ENCODE data around the gene CLCN7.

CLCN7 gene

DNA sequence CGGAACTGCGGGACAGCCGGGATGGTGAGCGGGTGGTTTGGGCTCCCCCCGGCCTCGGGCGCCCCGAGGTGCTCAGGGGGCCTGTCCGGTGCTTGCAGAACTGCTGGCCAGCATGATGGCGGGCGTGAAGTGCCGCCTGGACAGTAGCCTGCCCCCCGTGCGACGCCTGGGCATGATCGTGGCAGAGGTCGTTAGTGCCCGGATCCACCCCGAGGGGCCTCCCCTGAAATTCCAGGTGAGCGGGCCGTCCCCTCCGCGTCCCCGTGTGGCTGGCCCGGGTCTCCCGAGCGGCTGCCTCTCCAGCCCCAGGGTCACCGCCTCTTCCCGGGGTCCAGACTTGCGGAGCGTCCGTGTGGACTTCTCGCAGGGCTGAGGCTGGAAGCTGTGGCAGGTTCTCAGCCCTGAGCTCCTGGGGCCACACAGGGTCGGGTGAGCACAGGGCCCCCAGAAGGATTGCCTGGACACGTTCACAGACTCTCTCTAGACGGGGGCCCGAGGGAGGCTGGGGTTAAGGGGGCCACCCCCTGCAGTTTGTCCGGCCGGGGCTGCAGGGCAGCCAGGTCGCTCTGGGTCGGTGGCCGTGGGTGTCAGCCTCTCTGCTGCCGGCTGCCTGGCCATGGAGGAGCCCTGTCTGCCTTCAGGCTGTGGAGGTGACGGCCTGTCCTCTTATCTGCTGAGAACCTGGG, 25.8 kb upstream of the CLCN7 start:
- WGBS = 97% methylated on average over 44 of the region's 44 CpGs
- Histone ChIP-seq H3K27me3 (ENCODE audit: insufficient read depth, low read length) (no peaks in the 10 kb centered on the region), H3K4me3 (ENCODE audit: low read length) (no peak overlapping the region), H3K9me3 (ENCODE audit: insufficient read depth, low read depth, low read length) (no peaks in the 10 kb centered on the region), H3K36me3 (ENCODE audit: insufficient read depth, low read length) (peaks cover 80% of the 10 kb centered on the region), H3K27ac (ENCODE audit: low read depth, low read length) (no peak overlapping the region), H3K4me1 (ENCODE audit: insufficient read depth, low read length) (no peaks in the 10 kb centered on the region), H3K9ac (ENCODE audit: low read depth, low read length) (no peak overlapping the region)

- H3K9me3 ChIP-seq (ENCODE audit: insufficient read depth, low read depth, low read length) = no peaks in the 10 kb centered on the region
- H3K27ac ChIP-seq (ENCODE audit: low read depth, low read length) = no peak overlapping the region
- H3K36me3 ChIP-seq (ENCODE audit: insufficient read depth, low read length) = peaks cover 87% of the 10 kb centered on the region
- H3K4me1 ChIP-seq (ENCODE audit: insufficient read depth, low read length) = no peaks in the 10 kb centered on the region
- H3K27me3 ChIP-seq (ENCODE audit: insufficient read depth, low read length) = no peaks in the 10 kb centered on the region
- H3K9ac ChIP-seq (ENCODE audit: low read depth, low read length) = no peak overlapping the region
- 96% methylated on average over 36 of the region's 36 CpGs for WGBS
- no peak overlapping the region for H3K4me3 ChIP-seq (ENCODE audit: low read length)
Observed at GRCh38 chr16:1499756-1500464, 25.1 kb upstream of the CLCN7 start.

- Histone ChIP-seq H3K9me3 (ENCODE audit: insufficient read depth, low read depth, low read length) (no peaks in the 10 kb centered on the region), H3K4me3 (ENCODE audit: low read length) (no peak overlapping the region), H3K27ac (ENCODE audit: low read depth, low read length) (no peak overlapping the region), H3K27me3 (ENCODE audit: insufficient read depth, low read length) (no peaks in the 10 kb centered on the region), H3K4me1 (ENCODE audit: insufficient read depth, low read length) (no peaks in the 10 kb centered on the region), H3K36me3 (ENCODE audit: insufficient read depth, low read length) (peaks cover 89% of the 10 kb centered on the region), H3K9ac (ENCODE audit: low read depth, low read length) (no peak overlapping the region)
- WGBS = 97% methylated on average over 35 of the region's 35 CpGs
Observed at GRCh38 chr16:1498899-1499676, 24.3 kb upstream of the CLCN7 start.

GRCh38 chr16:1497014-1497598, 22.3 kb upstream of the CLCN7 start:
- no peak overlapping the region for H3K4me3 ChIP-seq (ENCODE audit: low read length)
- H3K4me1 ChIP-seq (ENCODE audit: insufficient read depth, low read length) = no peaks in the 10 kb centered on the region
- H3K27me3 ChIP-seq (ENCODE audit: insufficient read depth, low read length) = no peaks in the 10 kb centered on the region
- H3K9me3 ChIP-seq (ENCODE audit: insufficient read depth, low read depth, low read length) = no peaks in the 10 kb centered on the region
- H3K27ac ChIP-seq (ENCODE audit: low read depth, low read length) = no peak overlapping the region
- H3K36me3 ChIP-seq (ENCODE audit: insufficient read depth, low read length) = peaks cover 73% of the 10 kb centered on the region
- no peak overlapping the region for H3K9ac ChIP-seq (ENCODE audit: low read depth, low read length)
- WGBS = 92% methylated on average over 21 of the region's 21 CpGs

DNA sequence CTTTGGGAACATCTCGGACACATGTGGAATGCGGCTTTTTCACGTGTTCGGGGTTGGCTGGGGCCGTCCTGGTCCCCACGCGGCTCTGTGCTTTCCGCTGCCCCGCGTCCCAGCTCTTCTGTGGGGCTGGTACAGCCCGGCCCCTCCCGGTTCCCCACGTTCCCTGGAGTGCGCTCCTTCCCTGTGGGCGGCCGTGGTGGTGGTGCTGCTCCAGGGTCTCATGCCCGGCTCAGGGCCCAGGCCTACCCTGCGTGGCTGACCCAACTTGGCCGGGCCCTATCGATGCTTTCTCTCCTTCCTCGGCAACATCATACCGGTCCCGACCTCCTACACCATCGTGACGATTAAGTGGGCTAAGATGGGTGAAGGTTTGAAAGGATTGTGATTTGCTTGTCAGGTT, 21.6 kb upstream of the CLCN7 start:
- H3K27ac ChIP-seq (ENCODE audit: low read depth, low read length) = no peak overlapping the region
- H3K9me3 ChIP-seq (ENCODE audit: insufficient read depth, low read depth, low read length) = no peaks in the 10 kb centered on the region
- no peak overlapping the region for H3K4me3 ChIP-seq (ENCODE audit: low read length)
- no peaks in the 10 kb centered on the region for H3K4me1 ChIP-seq (ENCODE audit: insufficient read depth, low read length)
- no peak overlapping the region for H3K9ac ChIP-seq (ENCODE audit: low read depth, low read length)
- no peaks in the 10 kb centered on the region for H3K27me3 ChIP-seq (ENCODE audit: insufficient read depth, low read length)
- peaks cover 66% of the 10 kb centered on the region for H3K36me3 ChIP-seq (ENCODE audit: insufficient read depth, low read length)
- WGBS = 97% methylated on average over 25 of the region's 25 CpGs

DNA sequence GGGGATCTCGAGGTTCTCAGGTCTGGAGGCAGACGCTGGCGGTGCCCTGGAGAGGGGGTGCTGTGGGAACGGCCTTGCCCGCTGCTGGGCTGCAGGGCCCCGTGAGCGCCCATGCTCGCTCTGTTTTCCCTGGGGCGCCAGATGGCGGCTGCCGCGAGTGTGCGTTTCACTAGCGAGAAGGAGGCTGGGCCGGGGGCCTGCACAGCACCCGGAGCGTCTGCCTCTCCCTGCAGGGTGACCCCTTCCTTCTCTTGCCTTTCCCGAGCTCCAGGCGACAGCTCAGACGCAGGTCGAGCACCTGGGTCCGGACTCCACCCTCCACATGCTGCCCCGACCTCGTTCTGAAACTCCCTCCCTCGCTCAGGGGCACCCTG, 21.0 kb upstream of the CLCN7 start:
- 95% methylated on average over 25 of the region's 25 CpGs for WGBS
- Histone ChIP-seq H3K36me3 (ENCODE audit: insufficient read depth, low read length) (peaks cover 61% of the 10 kb centered on the region), H3K9ac (ENCODE audit: low read depth, low read length) (no peak overlapping the region; the same call in 1 of the 2 replicates)

DNA sequence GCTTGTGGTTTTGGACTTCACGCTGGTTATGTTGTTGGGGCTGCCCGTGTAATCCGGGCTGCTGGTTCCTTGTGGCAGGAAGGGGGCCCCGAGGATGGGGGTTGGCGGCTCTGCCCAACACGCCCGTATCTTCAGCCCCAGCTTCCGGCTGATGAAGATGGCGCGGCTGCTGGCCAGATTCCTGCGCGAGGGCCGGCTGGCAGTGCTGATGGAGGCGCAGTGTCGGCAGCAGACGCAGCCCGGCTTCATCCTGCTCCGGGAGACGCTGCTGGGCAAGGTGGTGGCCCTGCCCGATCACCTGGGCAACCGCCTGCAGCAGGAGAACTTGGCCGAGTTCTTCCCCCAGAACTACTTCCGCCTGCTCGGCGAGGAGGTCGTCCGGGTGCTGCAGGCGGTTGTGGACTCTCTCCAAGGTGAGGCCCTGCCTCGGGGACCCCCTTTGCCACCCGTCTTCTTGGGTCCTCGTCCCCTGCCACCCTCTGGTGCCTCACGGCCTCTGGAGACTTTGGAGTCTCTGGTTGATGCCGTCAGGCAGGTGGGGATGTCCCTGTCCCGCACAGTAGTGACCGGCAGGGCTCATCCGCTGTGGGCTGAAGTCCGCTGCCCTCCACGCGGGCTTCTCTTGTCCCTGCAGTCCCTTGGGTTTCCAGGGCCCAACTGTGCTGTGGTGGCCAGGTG, 20.5 kb upstream of the CLCN7 start:
- no peaks in the 10 kb centered on the region for H3K4me1 ChIP-seq (ENCODE audit: insufficient read depth, low read length)
- H3K4me3 ChIP-seq (ENCODE audit: low read length) = no peak overlapping the region
- no peaks in the 10 kb centered on the region for H3K9me3 ChIP-seq (ENCODE audit: insufficient read depth, low read depth, low read length)
- H3K9ac ChIP-seq (ENCODE audit: low read depth, low read length) = no peak overlapping the region
- H3K27ac ChIP-seq (ENCODE audit: low read depth, low read length) = no peak overlapping the region
- H3K27me3 ChIP-seq (ENCODE audit: insufficient read depth, low read length) = 0 out of 2 replicates have a peak, but pooled peaks cover 2% of the 10 kb centered on the region
- H3K36me3 ChIP-seq (ENCODE audit: insufficient read depth, low read length) = peaks cover 56% of the 10 kb centered on the region
- 95% methylated on average over 39 of the region's 39 CpGs for WGBS

More for the DNA sequence above, 21.0 kb upstream of the CLCN7 start:
- Histone ChIP-seq H3K4me1 (ENCODE audit: insufficient read depth, low read length) (no peaks in the 10 kb centered on the region), H3K27ac (ENCODE audit: low read depth, low read length) (no peak overlapping the region), H3K27me3 (ENCODE audit: insufficient read depth, low read length) (no peaks in the 10 kb centered on the region), H3K9me3 (ENCODE audit: insufficient read depth, low read depth, low read length) (no peaks in the 10 kb centered on the region), H3K4me3 (ENCODE audit: low read length) (no peak overlapping the region)

GRCh38 chr16:1494711-1495110, 19.9 kb upstream of the CLCN7 start:
- Histone ChIP-seq H3K36me3 (ENCODE audit: insufficient read depth, low read length) (peaks cover 50% of the 10 kb centered on the region), H3K27me3 (ENCODE audit: insufficient read depth, low read length) (0 out of 2 replicates have a peak, but pooled peaks cover 2% of the 10 kb centered on the region), H3K9ac (ENCODE audit: low read depth, low read length) (no peak overlapping the region), H3K4me3 (ENCODE audit: low read length) (peak overlapping the region; percentile 78; the same call in 1 of the 2 replicates), H3K9me3 (ENCODE audit: insufficient read depth, low read depth, low read length) (no peaks in the 10 kb centered on the region), H3K27ac (ENCODE audit: low read depth, low read length) (no peak overlapping the region), H3K4me1 (ENCODE audit: insufficient read depth, low read length) (no peaks in the 10 kb centered on the region)
- 95% methylated on average over 13 of the region's 13 CpGs for WGBS

- no peak overlapping the region for H3K27ac ChIP-seq (ENCODE audit: low read depth, low read length)
- peak overlapping the region; percentile 92 for H3K9ac ChIP-seq (ENCODE audit: low read depth, low read length)
- H3K4me3 ChIP-seq (ENCODE audit: low read length) = peak overlapping the region; percentile 78
- H3K36me3 ChIP-seq (ENCODE audit: insufficient read depth, low read length) = peaks cover 46% of the 10 kb centered on the region
- no peaks in the 10 kb centered on the region for H3K9me3 ChIP-seq (ENCODE audit: insufficient read depth, low read depth, low read length)
- WGBS = 52% methylated on average over 25 of the region's 25 CpGs
- H3K4me1 ChIP-seq (ENCODE audit: insufficient read depth, low read length) = no peaks in the 10 kb centered on the region
- 0 out of 2 replicates have a peak, but pooled peaks cover 2% of the 10 kb centered on the region for H3K27me3 ChIP-seq (ENCODE audit: insufficient read depth, low read length)
Observed at GRCh38 chr16:1494129-1494640, 19.4 kb upstream of the CLCN7 start.

GRCh38 chr16:1493746-1494094, 18.9 kb upstream of the CLCN7 start:
- H3K9ac ChIP-seq (ENCODE audit: low read depth, low read length) = peak overlapping the region; percentile 92
- no peaks in the 10 kb centered on the region for H3K9me3 ChIP-seq (ENCODE audit: insufficient read depth, low read depth, low read length)
- 0 out of 2 replicates have a peak, but pooled peaks cover 2% of the 10 kb centered on the region for H3K27me3 ChIP-seq (ENCODE audit: insufficient read depth, low read length)
- no peaks in the 10 kb centered on the region for H3K4me1 ChIP-seq (ENCODE audit: insufficient read depth, low read length)
- H3K36me3 ChIP-seq (ENCODE audit: insufficient read depth, low read length) = peaks cover 41% of the 10 kb centered on the region
- peak overlapping the region; percentile 78 for H3K4me3 ChIP-seq (ENCODE audit: low read length)
- WGBS = 2% methylated on average over 30 of the region's 30 CpGs
- H3K27ac ChIP-seq (ENCODE audit: low read depth, low read length) = peak overlapping the region; percentile 87

Data from HUES64 (cell line).